ENCODE measurements around the gene TOPAZ1. TPM values are rescaled to one million over a fixed set of nuclear protein-coding genes. Genes with fewer than 3 reads are reported as not detected.

The TOPAZ1 gene
- polyA plus RNA-seq, 3 donors, result not detected

GRCh38 chr3:44236485-44236908 is 5.2 kb upstream of the TOPAZ1 start:
- Histone ChIP-seq H3K4me1 (ENCODE audit: control insufficient read depth in 1 of 2, insufficient read depth in 2 of 2, low read length in 2 of 2) (peaks cover 4 to 7% of the 10 kb centered on the region in 2 donors), H4K20me1 (ENCODE audit: insufficient read depth, low read length) (no peaks in the 10 kb centered on the region), H3K36me3 (replicated peaks in 1 of 2; ENCODE audit: control insufficient read depth in 1 of 2, insufficient read depth in 2 of 2, low read length in 2 of 2) (no peaks in the 10 kb centered on the region), H3K4me2 (replicated peaks; ENCODE audit: extremely low read depth, low read length, poor library complexity, severe bottlenecking) (no peak overlapping the region), H3K27ac (ENCODE audit: low read depth in 1 of 2, low read length in 2 of 2) (no peak overlapping the region), H2AFZ (ENCODE audit: insufficient read depth, low read depth, low read length, poor library complexity, severe bottlenecking) (no peak overlapping the region), H3K27me3 (ENCODE audit: control insufficient read depth in 2 of 2, insufficient read depth in 2 of 2, low read length in 2 of 2) (no peaks in the 10 kb centered on the region), H3K9ac (ENCODE audit: insufficient read depth, low read length, poor library complexity, severe bottlenecking) (no peak overlapping the region), H3K9me3 (replicated peaks in 1 of 2; ENCODE audit: control insufficient read depth in 1 of 2, insufficient read depth in 1 of 2, low read length in 2 of 2) (peaks cover 0 to 5% of the 10 kb centered on the region in 2 donors), H3K79me2 (ENCODE audit: insufficient read depth, low read length) (no peaks in the 10 kb centered on the region), H3K4me3 (replicated peaks in 1 of 3; ENCODE audit: low read depth in 2 of 3, low read length in 3 of 3) (no peak overlapping the region)
- H3K36me3 Mint-ChIP-seq, result no peaks in the 10 kb centered on the region
- no peak for DNase-seq
- WGBS (ENCODE audit: insufficient coverage), result 100% methylated on average over 1 of the region's 4 CpGs
- no peak overlapping the region for H3K4me3 Mint-ChIP-seq
- H3K27me3 Mint-ChIP-seq (ENCODE audit: low read depth in 3 of 3), result peaks cover 0 to 5% (median 2%) of the 10 kb centered on the region in 3 donors
- intact Hi-C loops (cut with micrococcal nuclease), result no loop called here
- peaks cover 12% of the 10 kb centered on the region for H3K4me1 Mint-ChIP-seq
- no peak overlapping the region for H3K27ac Mint-ChIP-seq
- H3K9me3 Mint-ChIP-seq, result peaks cover 0 to 7% (median 4%) of the 10 kb centered on the region in 7 donors
- TF ChIP-seq, protein P1, sequence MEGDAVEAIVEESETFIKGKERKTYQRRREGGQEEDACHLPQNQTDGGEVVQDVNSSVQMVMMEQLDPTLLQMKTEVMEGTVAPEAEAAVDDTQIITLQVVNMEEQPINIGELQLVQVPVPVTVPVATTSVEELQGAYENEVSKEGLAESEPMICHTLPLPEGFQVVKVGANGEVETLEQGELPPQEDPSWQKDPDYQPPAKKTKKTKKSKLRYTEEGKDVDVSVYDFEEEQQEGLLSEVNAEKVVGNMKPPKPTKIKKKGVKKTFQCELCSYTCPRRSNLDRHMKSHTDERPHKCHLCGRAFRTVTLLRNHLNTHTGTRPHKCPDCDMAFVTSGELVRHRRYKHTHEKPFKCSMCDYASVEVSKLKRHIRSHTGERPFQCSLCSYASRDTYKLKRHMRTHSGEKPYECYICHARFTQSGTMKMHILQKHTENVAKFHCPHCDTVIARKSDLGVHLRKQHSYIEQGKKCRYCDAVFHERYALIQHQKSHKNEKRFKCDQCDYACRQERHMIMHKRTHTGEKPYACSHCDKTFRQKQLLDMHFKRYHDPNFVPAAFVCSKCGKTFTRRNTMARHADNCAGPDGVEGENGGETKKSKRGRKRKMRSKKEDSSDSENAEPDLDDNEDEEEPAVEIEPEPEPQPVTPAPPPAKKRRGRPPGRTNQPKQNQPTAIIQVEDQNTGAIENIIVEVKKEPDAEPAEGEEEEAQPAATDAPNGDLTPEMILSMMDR (IDR thresholded peaks at IDR 0.05), result no peak

GRCh38 chr3:44237161-44237560 is 4.5 kb upstream of the TOPAZ1 start:
- H3K4me3 Mint-ChIP-seq, result no peak overlapping the region
- WGBS (ENCODE audit: insufficient coverage), result 100% methylated on average over 2 of the region's 2 CpGs

More at GRCh38 chr3:44237161-44237560, 4.5 kb upstream of the TOPAZ1 start:
- H3K4me1 ChIP-seq (ENCODE audit: control insufficient read depth in 1 of 2, insufficient read depth in 2 of 2, low read length in 2 of 2), result peaks cover 4 to 7% of the 10 kb centered on the region in 2 donors
- no peak overlapping the region for H3K4me3 ChIP-seq (replicated peaks in 1 of 3; ENCODE audit: low read depth in 2 of 3, low read length in 3 of 3)
- peaks cover 0 to 12% of the 10 kb centered on the region in 2 donors for H3K9me3 ChIP-seq (replicated peaks in 1 of 2; ENCODE audit: control insufficient read depth in 1 of 2, insufficient read depth in 1 of 2, low read length in 2 of 2)
- no peak overlapping the region for H3K9ac ChIP-seq (ENCODE audit: insufficient read depth, low read length, poor library complexity, severe bottlenecking)
- H2AFZ ChIP-seq (ENCODE audit: insufficient read depth, low read depth, low read length, poor library complexity, severe bottlenecking), result no peak overlapping the region
- no peak overlapping the region for H3K27ac ChIP-seq (ENCODE audit: low read depth in 1 of 2, low read length in 2 of 2)
- TF ChIP-seq, protein P1 (IDR thresholded peaks at IDR 0.05), result no peak
- peaks cover 0 to 5% (median 2%) of the 10 kb centered on the region in 3 donors for H3K27me3 Mint-ChIP-seq (ENCODE audit: low read depth in 3 of 3)
- no peak overlapping the region for H3K27ac Mint-ChIP-seq
- H3K79me2 ChIP-seq (ENCODE audit: insufficient read depth, low read length), result no peaks in the 10 kb centered on the region
- no peaks in the 10 kb centered on the region for H3K27me3 ChIP-seq (ENCODE audit: control insufficient read depth in 2 of 2, insufficient read depth in 2 of 2, low read length in 2 of 2)
- no peaks in the 10 kb centered on the region for H3K36me3 Mint-ChIP-seq
- no peak overlapping the region for H3K4me2 ChIP-seq (replicated peaks; ENCODE audit: extremely low read depth, low read length, poor library complexity, severe bottlenecking)
- H3K36me3 ChIP-seq (replicated peaks in 1 of 2; ENCODE audit: control insufficient read depth in 1 of 2, insufficient read depth in 2 of 2, low read length in 2 of 2), result no peaks in the 10 kb centered on the region
- peaks cover 12% of the 10 kb centered on the region for H3K4me1 Mint-ChIP-seq
- no peaks in the 10 kb centered on the region for H4K20me1 ChIP-seq (ENCODE audit: insufficient read depth, low read length)
- no peak for DNase-seq
- H3K9me3 Mint-ChIP-seq, result peaks cover 1 to 12% (median 6%) of the 10 kb centered on the region in 7 donors
- intact Hi-C loops (cut with micrococcal nuclease), result no loop called here
